HEK293T (cell line): ENCODE measurements around the gene NAV2.

Experiments used
- ARNT ChIP-seq: fragments of 450-650 bp; IDR thresholded peaks from 2 replicates; pipeline ENCODE4 v1.6.1; 2017; ENCODE audit warnings: mild to moderate bottlenecking
- BHLHE40 ChIP-seq: fragments of 450-650 bp; IDR thresholded peaks from 2 replicates; pipeline ENCODE4 v1.6.1; 2016; ENCODE audit warnings: mild to moderate bottlenecking, moderate library complexity, borderline replicate concordance
- ELF4 ChIP-seq: fragments of 450-650 bp; IDR thresholded peaks from 2 replicates; pipeline ENCODE4 v1.6.1; 2017; ENCODE audit warnings: antibody characterized with exemption
- FOXA1 ChIP-seq: fragments of 450-650 bp; IDR thresholded peaks from 2 replicates; pipeline ENCODE4 v1.6.1; 2016; ENCODE audit warnings: mild to moderate bottlenecking
- FOXM1 ChIP-seq: fragments of 450-650 bp; IDR thresholded peaks from 2 replicates; pipeline ENCODE4 v1.6.1; 2017; ENCODE audit warnings: mild to moderate bottlenecking, borderline replicate concordance
- HDGF ChIP-seq: fragments of 450-650 bp; IDR thresholded peaks from 2 replicates; pipeline ENCODE4 v1.6.1; 2017; ENCODE audit warnings: antibody characterized with exemption, borderline replicate concordance
- NFRKB ChIP-seq: fragments of 450-650 bp; IDR thresholded peaks from 2 replicates; pipeline ENCODE4 v1.6.1; 2016; ENCODE audit warnings: mild to moderate bottlenecking, moderate library complexity
- SP1 ChIP-seq: fragments of 450-650 bp; IDR thresholded peaks from 2 replicates; pipeline ENCODE4 v1.6.1; 2017
- SUZ12 ChIP-seq: fragments of 450-650 bp; IDR thresholded peaks from 2 replicates; pipeline ENCODE4 v1.6.1; 2016; ENCODE audit warnings: mild to moderate bottlenecking
- TARDBP ChIP-seq: fragments of 450-650 bp; IDR thresholded peaks from 2 replicates; pipeline ENCODE4 v1.6.1; 2016
- ZNF384 ChIP-seq: fragments of 450-650 bp; IDR thresholded peaks from 2 replicates; pipeline ENCODE4 v1.6.1; 2016

- TF ChIP-seq HDGF: no peak
- no peak for TF ChIP-seq SP1
- no peak for TF ChIP-seq FOXM1
- no peak for TF ChIP-seq ARNT
- no peak for TF ChIP-seq TARDBP
- TF ChIP-seq BHLHE40: no peak
- TF ChIP-seq FOXA1: no peak
- TF ChIP-seq SUZ12: no peak
- no peak for TF ChIP-seq ELF4
- no peak for TF ChIP-seq ZNF384
- no peak for TF ChIP-seq NFRKB
Observed at GRCh38 chr11:19952116-19952605, 239.5 kb downstream of the NAV2 start.
